ENCODE data around the gene RABAC1. TPM values are rescaled to one million over a fixed set of nuclear protein-coding genes. Genes with fewer than 3 reads are reported as not detected.

RABAC1 gene
- total RNA-seq, 1 donor from 2014 or later: 130 TPM

DNA sequence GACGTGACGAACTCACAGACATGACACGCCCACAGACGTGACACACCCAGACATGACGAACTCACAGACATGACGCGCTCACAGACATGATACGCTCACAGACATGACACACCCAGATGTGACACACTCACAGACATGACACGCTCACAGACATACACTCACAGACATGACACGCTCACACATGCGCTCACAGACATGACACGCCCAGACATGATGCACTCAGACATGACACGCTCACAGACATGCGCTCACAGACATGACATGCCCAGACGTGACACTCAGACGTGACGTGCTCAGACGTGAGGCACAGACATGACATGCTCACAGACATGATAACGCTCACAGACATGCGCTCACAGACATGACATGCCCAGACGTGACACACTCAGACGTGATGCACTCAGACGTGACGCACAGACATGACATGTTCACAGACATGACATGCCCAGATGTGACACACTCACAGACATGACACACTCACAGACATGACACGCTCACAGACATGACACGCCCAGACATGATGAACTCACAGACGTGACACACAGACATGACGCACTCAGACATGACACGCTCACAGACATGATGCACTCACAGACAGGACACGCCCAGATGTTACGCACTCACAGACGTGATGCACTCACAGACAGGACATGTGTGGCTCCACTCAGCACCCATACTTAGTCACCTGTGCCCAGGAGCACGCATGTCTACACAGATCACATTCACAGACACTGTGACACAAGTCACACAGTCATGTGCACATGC lies 39.0 kb downstream of the RABAC1 start:
- Histone ChIP-seq H3K4me3 (ENCODE audit: low read depth, low read length) (no peak overlapping the region), H3K36me3 (ENCODE audit: control insufficient read depth, insufficient read depth, low read length) (no peaks in the 10 kb centered on the region), H3K27me3 (ENCODE audit: control insufficient read depth, insufficient read depth, low read length) (peaks cover 87% of the 10 kb centered on the region)
- no peak for DNase-seq (ENCODE audit: low read depth)
- TF ChIP-seq CTCF (IDR thresholded peaks at IDR 0.05; ENCODE audit: insufficient read depth, low read length, poor library complexity, severe bottlenecking): no peak

DNA sequence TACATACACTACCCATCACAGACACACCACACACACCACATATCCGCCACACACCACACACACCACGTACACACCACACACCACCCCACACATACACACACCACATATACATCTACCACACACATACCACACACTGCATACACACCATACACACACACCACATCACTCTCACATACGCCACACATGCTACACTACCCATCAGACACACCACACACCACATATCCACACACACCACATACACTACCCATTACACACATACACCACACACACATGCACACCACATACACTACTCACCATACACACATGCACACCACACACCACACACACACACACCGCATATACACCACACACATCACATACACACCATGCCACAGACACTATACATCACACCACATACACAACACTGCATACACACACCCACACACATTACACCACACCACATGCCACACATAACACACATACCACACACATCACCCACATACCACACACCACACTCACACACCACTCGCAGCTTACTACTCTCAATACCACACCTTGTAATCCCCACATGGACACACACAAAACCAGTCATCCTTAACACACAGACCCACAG lies 40.4 kb downstream of the RABAC1 start:
- TF ChIP-seq CTCF (IDR thresholded peaks at IDR 0.05; ENCODE audit: insufficient read depth, low read length, poor library complexity, severe bottlenecking): no peak
- DNase-seq (ENCODE audit: low read depth): no peak
- Histone ChIP-seq H3K4me3 (ENCODE audit: low read depth, low read length) (no peak overlapping the region), H3K36me3 (ENCODE audit: control insufficient read depth, insufficient read depth, low read length) (no peaks in the 10 kb centered on the region), H3K27me3 (ENCODE audit: control insufficient read depth, insufficient read depth, low read length) (peaks cover 83% of the 10 kb centered on the region)

- H3K27me3 ChIP-seq (ENCODE audit: control insufficient read depth, insufficient read depth, low read length): peaks cover 86% of the 10 kb centered on the region
- DNase-seq (ENCODE audit: low read depth): no peak
- no peak overlapping the region for H3K4me3 ChIP-seq (ENCODE audit: low read depth, low read length)
- no peaks in the 10 kb centered on the region for H3K36me3 ChIP-seq (ENCODE audit: control insufficient read depth, insufficient read depth, low read length)
- no peak for TF ChIP-seq CTCF (IDR thresholded peaks at IDR 0.05; ENCODE audit: insufficient read depth, low read length, poor library complexity, severe bottlenecking)
These were observed 41.0 kb downstream of the RABAC1 start for GRCh38 chr19:41918095-41918494.

DNA sequence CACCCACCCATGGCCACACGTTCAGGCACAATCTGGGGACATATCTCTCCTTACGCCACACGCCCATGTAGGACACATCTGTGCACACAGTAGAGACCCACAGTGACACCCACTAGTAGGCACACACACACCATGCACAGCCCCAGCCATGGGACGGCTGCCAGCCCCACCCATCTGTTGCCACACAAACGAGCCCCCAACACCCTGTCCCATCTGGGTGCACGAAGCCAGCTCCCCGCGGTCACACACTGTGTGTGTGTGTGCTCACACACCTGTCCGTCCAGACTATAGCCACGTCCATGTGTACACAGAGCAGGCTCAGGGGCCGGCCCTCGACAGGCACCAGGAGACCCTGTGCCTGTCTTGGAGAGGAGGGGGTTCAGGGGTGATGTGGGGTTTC lies 41.4 kb downstream of the RABAC1 start:
- Histone ChIP-seq H3K4me3 (ENCODE audit: low read depth, low read length) (no peak overlapping the region), H3K36me3 (ENCODE audit: control insufficient read depth, insufficient read depth, low read length) (no peaks in the 10 kb centered on the region), H3K27me3 (ENCODE audit: control insufficient read depth, insufficient read depth, low read length) (peaks cover 86% of the 10 kb centered on the region)
- DNase-seq (ENCODE audit: low read depth): no peak
- TF ChIP-seq CTCF (IDR thresholded peaks at IDR 0.05; ENCODE audit: insufficient read depth, low read length, poor library complexity, severe bottlenecking): no peak

- no peak for TF ChIP-seq CTCF (IDR thresholded peaks at IDR 0.05; ENCODE audit: insufficient read depth, low read length, poor library complexity, severe bottlenecking)
- H3K4me3 ChIP-seq (ENCODE audit: low read depth, low read length): no peak overlapping the region
- peaks cover 86% of the 10 kb centered on the region for H3K27me3 ChIP-seq (ENCODE audit: control insufficient read depth, insufficient read depth, low read length)
- no peak for DNase-seq (ENCODE audit: low read depth)
- no peaks in the 10 kb centered on the region for H3K36me3 ChIP-seq (ENCODE audit: control insufficient read depth, insufficient read depth, low read length)
These were observed 43.2 kb downstream of the RABAC1 start for GRCh38 chr19:41915776-41916414.

All from kidney epithelial cell (primary cell).